ENCODE results near the gene REM2. TPM values are rescaled to one million over a fixed set of nuclear protein-coding genes. Genes with fewer than 3 reads are reported as not detected.

REM2 gene
- total RNA-seq, 1 experiment from 2014 or later: not detected

GRCh38 chr14:22842211-22843122 is 40.6 kb upstream of the REM2 start:
- H3K27me3 ChIP-seq (replicated peaks; ENCODE audit: insufficient read depth, low read depth, low read length, poor library complexity): no peaks in the 10 kb centered on the region
- intact Hi-C loops (cut with micrococcal nuclease; ENCODE audit: unreplicated experiment): no loop called here
- ChIA-PET POLR2A (ENCODE audit: low non-redundant PET) (no interaction called here), CTCF (no interaction called here)
- no peak overlapping the region for H3K27ac ChIP-seq (ENCODE audit: low read depth, low read length, poor library complexity, severe bottlenecking)
- BruUV-seq (replicated peaks): no TSS peak
- H3K4me1 ChIP-seq (ENCODE audit: insufficient read depth, low read length, poor library complexity, severe bottlenecking): peaks cover 13% of the 10 kb centered on the region
- TF ChIP-seq, protein P1, sequence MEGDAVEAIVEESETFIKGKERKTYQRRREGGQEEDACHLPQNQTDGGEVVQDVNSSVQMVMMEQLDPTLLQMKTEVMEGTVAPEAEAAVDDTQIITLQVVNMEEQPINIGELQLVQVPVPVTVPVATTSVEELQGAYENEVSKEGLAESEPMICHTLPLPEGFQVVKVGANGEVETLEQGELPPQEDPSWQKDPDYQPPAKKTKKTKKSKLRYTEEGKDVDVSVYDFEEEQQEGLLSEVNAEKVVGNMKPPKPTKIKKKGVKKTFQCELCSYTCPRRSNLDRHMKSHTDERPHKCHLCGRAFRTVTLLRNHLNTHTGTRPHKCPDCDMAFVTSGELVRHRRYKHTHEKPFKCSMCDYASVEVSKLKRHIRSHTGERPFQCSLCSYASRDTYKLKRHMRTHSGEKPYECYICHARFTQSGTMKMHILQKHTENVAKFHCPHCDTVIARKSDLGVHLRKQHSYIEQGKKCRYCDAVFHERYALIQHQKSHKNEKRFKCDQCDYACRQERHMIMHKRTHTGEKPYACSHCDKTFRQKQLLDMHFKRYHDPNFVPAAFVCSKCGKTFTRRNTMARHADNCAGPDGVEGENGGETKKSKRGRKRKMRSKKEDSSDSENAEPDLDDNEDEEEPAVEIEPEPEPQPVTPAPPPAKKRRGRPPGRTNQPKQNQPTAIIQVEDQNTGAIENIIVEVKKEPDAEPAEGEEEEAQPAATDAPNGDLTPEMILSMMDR (conservative IDR thresholded peaks at IDR 0.05; ENCODE audit: low read depth, low read length): no peak
- no peak for TF ChIP-seq EZH2 (IDR thresholded peaks at IDR 0.05; ENCODE audit: borderline replicate concordance, low read depth, low read length, poor library complexity, severe bottlenecking)
- peaks cover 54% of the 10 kb centered on the region for H3K36me3 ChIP-seq (ENCODE audit: insufficient read depth, low read length, poor library complexity, severe bottlenecking)
- DNase-seq (ENCODE audit: low spot score): no peak
- no peak overlapping the region for H3K4me3 ChIP-seq (ENCODE audit: low read depth, low read length, poor library complexity, severe bottlenecking)
- no peaks in the 10 kb centered on the region for H3K9me3 ChIP-seq (ENCODE audit: low read depth, low read length, poor library complexity, severe bottlenecking)

DNA sequence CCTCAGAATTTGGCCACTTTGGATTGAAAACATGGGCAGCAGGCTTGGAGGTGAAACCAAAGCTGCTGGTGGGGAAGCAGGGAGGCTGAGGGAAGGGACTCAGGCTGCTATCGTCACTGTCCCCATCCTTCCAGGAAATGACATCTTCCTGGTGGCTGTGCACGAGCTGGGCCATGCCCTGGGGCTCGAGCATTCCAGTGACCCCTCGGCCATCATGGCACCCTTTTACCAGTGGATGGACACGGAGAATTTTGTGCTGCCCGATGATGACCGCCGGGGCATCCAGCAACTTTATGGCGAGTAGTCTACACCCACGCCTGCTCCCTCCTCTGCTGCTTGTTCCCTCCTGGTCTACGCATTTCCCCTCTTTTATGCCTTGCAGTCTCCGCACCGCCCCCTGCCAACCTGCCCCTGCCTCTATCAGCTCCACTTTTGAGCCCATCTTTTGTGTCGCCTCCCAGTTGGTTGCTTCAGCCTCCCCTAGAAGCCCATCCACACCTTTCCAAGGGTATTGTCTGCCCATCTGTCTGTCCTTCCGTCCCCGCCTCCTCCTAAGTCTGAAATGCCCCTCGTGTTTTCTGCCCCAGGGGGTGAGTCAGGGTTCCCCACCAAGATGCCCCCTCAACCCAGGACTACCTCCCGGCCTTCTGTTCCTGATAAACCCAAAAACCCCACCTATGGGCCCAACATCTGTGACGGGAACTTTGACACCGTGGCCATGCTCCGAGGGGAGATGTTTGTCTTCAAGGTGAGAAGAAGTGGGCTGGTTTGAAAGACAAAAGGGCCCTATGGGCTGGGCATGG is 39.7 kb upstream of the REM2 start:
- H3K4me3 ChIP-seq (ENCODE audit: low read depth, low read length, poor library complexity, severe bottlenecking): no peak overlapping the region
- intact Hi-C loops (cut with micrococcal nuclease; ENCODE audit: unreplicated experiment): no loop called here
- no TSS peak for BruUV-seq (replicated peaks)
- peaks cover 16% of the 10 kb centered on the region for H3K4me1 ChIP-seq (ENCODE audit: insufficient read depth, low read length, poor library complexity, severe bottlenecking)
- H3K9me3 ChIP-seq (ENCODE audit: low read depth, low read length, poor library complexity, severe bottlenecking): no peaks in the 10 kb centered on the region
- TF ChIP-seq, protein P1 (conservative IDR thresholded peaks at IDR 0.05; ENCODE audit: low read depth, low read length): no peak
- no peak for TF ChIP-seq EZH2 (IDR thresholded peaks at IDR 0.05; ENCODE audit: borderline replicate concordance, low read depth, low read length, poor library complexity, severe bottlenecking)
- ChIA-PET CTCF (no interaction called here), POLR2A (ENCODE audit: low non-redundant PET) (no interaction called here)
- no peak for DNase-seq (ENCODE audit: low spot score)
- peaks cover 54% of the 10 kb centered on the region for H3K36me3 ChIP-seq (ENCODE audit: insufficient read depth, low read length, poor library complexity, severe bottlenecking)
- no peaks in the 10 kb centered on the region for H3K27me3 ChIP-seq (replicated peaks; ENCODE audit: insufficient read depth, low read depth, low read length, poor library complexity)
- no peak overlapping the region for H3K27ac ChIP-seq (ENCODE audit: low read depth, low read length, poor library complexity, severe bottlenecking)

DNA sequence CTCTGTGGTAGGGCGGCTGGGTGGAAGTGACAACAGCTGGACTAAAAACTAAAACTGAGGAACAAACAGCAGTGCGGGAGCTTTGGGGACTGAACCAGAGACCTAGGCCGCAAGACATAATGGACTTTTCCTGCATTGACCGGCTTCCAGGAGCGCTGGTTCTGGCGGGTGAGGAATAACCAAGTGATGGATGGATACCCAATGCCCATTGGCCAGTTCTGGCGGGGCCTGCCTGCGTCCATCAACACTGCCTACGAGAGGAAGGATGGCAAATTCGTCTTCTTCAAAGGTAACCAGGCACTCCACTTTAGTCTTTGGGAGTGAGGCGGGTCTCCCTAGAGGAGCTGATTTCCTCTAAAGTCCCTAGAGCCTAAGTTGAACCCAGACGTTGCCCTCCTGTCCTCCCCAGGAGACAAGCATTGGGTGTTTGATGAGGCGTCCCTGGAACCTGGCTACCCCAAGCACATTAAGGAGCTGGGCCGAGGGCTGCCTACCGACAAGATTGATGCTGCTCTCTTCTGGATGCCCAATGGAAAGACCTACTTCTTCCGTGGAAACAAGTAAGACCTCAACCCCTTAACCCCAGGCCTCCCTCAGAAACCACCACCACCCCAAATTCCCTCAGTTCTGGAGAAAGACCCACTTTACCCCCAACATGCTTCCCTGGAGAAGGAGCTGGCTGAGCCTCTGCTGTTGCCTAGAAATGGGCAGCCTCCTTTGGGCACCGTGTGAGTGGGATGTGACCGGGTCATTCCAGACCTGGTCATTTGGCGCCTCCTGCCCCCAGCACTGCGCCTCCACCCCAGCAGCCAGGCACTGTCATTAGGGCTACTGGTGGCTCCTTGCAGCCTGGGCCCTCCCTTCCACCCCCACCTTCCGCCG is 38.6 kb upstream of the REM2 start:
- no peak for TF ChIP-seq EZH2 (IDR thresholded peaks at IDR 0.05; ENCODE audit: borderline replicate concordance, low read depth, low read length, poor library complexity, severe bottlenecking)
- TF ChIP-seq, protein P1 (conservative IDR thresholded peaks at IDR 0.05; ENCODE audit: low read depth, low read length): no peak
- Histone ChIP-seq H3K36me3 (ENCODE audit: insufficient read depth, low read length, poor library complexity, severe bottlenecking) (peaks cover 54% of the 10 kb centered on the region), H3K4me3 (ENCODE audit: low read depth, low read length, poor library complexity, severe bottlenecking) (no peak overlapping the region), H3K27ac (ENCODE audit: low read depth, low read length, poor library complexity, severe bottlenecking) (no peak overlapping the region), H3K4me1 (ENCODE audit: insufficient read depth, low read length, poor library complexity, severe bottlenecking) (peaks cover 20% of the 10 kb centered on the region), H3K9me3 (ENCODE audit: low read depth, low read length, poor library complexity, severe bottlenecking) (no peaks in the 10 kb centered on the region), H3K27me3 (replicated peaks; ENCODE audit: insufficient read depth, low read depth, low read length, poor library complexity) (no peaks in the 10 kb centered on the region)
- POLR2A ChIA-PET (ENCODE audit: low non-redundant PET): no interaction called here
- no peak for DNase-seq (ENCODE audit: low spot score)
- CTCF ChIA-PET: no interaction called here
- intact Hi-C loops (cut with micrococcal nuclease; ENCODE audit: unreplicated experiment): no loop called here
- no TSS peak for BruUV-seq (replicated peaks)
